Stimulated activated CD8-positive, alpha-beta memory T cell treated with anti-CD3 and anti-CD28 coated beads, Interleukin-7, amount 100 ng/mL, for 4 hours (primary cell): Measurements from ENCODE around the gene NAA80.
"Not testable (repeated sequence)": the region's sequence is repeated elsewhere in the genome, so short reads cannot be mapped to it uniquely, and the experiment has no call there.

Source experiments
- DNase-seq, 2 donors: peaks; one replicate each; pipeline ENCODE4 v3.0.0-alpha.2; 2020; ENCODE audit warnings: low read depth in 2 of 2

Gene NAA80

DNA sequence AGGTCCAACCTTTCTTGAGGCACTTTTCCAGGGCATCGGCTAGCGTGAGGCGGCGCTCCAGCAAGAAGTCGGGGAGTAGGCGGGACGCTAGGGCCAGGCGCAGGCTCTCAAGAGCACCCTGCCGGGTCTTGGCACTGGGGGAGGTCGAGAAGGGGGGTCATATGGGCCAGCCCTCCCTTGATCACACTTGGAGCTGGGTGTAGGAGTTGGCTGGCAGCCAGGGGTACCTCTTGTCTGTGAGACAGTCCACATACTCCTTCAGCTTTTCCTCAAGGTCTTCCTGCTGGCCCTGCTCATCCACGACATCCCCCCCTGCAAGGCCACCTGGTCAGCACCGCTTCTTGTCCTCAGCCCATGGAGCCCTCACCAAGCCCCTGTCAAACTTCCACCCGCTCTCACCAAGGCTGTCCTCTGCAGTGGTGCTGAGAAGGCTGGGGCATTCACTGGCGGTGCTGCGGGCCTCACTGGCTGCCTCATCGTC, 9.0 kb downstream of the NAA80 start:
- DNase-seq: no peak

- DNase-seq: no peak
Observed at GRCh38 chr3:50289130-50289529, 10.1 kb downstream of the NAA80 start.

GRCh38 chr3:50288387-50289007, 10.7 kb downstream of the NAA80 start:
- DNase-seq: no peak

GRCh38 chr3:50287262-50287661, 11.9 kb downstream of the NAA80 start:
- no peak for DNase-seq

DNA sequence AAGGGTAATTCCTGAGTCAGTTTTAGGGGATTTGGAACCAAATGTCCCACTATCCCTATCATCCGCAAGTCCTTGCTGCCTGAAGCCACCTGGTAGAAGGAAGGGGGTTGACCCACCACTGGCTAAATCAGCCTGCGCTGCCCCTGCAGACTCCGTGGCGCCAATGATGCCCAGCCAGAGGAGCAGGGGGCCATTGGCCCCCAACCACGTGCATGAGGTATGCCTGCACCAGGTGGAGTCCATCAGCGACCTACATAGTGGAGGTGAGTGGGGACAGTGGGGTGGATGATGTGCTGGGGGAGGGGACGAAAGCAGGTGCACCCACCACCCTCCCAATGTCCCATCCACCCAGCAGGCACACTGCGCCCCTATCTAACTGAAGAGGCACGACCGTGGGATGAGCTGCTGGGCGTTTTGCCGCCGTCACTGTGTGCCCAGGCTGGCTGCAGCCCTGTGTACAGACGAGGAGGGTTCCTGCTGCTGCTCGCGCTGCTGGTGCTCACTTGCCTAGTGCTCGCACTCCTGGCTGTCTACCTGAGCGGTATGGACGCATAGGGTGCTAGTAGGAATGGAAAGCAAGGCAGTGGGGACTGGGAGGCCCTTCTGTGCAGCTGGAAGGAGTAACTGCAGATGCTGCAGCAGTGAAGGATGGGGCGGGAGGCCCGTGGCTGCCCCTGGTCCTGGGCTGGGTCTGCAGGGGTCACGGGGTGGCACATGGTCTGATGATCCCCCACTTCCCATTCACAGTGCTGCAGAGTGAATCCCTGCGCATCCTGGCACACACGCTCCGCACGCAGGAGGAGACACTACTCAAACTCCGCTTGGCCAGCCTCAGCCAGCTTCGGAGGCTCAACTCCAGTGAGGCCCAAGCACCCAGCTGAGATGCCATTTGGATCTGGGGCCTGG, 12.6 kb downstream of the NAA80 start:
- no peak for DNase-seq

DNA sequence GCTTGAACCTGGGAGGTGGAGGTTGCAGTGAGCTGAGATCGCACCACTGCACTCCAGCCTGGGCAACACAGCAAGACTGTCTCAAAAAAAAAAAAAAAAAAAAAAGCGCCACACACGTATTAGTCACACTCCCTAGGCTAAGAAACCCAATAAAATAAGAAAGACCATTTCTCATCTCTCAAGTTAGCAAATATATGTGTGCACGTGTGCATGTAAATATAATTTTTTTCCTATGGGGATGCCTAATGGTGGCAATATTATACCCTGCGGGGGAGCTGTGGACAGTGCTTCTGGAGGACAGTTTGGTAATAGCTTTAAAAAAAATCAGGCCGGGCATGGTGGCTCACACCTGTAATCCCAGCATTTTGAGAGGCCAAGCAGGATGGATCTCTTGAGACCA, 15.1 kb downstream of the NAA80 start:
- not testable (repeated sequence) for DNase-seq

DNA sequence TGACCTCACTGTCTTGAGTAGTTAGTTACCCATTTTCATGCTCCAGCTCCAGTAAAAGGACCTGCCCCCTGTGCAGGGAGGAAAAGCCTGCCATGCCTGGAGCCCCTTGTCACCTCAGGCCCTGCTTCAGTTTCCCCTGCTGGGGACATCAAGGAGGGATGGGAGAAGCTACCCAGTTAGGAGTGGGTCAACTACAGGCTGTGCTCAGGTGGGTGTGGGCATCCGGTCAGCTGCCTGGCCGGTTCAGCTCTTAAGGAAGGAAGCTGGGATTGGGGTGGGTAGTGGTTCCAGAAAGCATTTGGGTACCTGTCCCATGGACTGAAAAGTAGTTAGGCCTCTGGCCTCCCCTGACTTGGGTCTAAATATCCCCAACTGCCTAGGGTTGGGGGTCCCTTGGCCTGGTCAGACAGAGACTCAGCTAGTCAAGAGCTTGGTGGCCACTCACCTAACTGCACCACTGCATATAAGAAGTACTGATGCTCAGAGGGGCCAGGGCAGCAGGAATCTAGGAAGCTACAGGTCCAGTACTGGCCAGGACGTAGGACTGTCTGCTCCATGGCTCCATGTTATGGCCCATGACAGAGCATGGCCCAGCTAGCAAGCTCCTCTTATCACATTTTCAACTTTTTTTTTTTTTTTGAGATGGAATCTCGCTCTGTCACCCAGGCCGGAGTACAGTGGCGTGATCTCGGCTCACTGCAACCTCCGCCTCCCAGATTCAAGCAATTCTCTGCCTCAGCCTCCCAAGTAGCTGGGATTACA, 19.8 kb downstream of the NAA80 start:
- DNase-seq: no peak

GRCh38 chr3:50278880-50279224, 20.4 kb downstream of the NAA80 start, which contains the start of gene LSMEM2:
TSS of gene LSMEM2 (plus strand) at chr3:50279087. CDS start at chr3:50279114, 27 bp downstream.
- no peak for DNase-seq

DNA sequence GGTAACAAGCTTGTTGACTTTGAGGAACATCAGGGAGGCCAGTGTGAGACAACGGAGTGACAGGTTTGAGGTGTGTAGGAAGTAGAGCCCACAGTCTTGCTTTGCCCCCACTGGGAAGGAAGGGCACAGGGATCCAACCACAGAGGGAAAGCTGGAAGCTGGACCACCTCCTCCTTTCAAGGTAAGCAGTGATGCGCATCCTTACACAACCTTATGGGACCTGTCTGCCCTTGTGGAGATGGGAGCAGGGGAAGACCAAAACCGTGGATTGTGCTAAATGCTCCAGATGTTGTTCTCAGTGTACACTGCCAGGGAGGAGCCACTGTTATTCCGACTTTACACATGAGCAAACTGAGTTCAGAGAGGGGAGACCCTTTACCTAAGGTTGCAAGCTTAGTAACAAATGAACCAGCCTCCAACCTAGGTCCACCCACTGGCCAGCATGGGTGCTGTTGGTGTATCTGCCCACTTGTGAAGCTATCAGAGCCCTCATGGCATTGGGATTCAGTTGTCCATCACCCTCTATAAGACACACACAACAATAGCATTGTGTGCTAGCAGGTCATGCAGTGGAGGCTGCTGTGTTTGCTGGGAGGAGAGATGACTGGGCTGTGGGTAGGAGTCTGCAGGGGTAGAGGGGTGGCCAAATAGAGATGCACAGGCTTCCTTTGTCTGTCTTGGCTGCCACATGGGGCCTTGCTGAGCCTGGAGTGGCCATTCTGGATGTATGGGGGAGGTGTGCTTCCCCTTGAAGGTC, 20.9 kb downstream of the NAA80 start:
- DNase-seq: no peak

DNA sequence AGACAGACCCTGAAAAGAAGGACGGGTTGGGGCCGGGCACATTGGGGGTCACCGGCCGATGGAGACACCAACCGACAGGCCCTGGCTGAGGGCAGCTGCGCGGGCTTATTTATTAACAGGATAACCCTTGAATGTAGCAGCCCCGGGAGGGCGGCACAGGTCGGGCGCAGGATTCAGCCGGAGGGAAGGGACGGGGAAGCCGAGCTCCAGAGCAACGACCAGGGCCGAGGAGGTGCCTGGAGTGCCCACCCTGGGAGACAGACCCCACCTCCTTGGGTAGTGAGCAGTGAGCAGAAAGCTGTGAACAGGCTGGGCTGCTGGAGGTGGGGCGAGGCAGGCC, 22.5 kb downstream of the NAA80 start:
- no peak for DNase-seq

DNA sequence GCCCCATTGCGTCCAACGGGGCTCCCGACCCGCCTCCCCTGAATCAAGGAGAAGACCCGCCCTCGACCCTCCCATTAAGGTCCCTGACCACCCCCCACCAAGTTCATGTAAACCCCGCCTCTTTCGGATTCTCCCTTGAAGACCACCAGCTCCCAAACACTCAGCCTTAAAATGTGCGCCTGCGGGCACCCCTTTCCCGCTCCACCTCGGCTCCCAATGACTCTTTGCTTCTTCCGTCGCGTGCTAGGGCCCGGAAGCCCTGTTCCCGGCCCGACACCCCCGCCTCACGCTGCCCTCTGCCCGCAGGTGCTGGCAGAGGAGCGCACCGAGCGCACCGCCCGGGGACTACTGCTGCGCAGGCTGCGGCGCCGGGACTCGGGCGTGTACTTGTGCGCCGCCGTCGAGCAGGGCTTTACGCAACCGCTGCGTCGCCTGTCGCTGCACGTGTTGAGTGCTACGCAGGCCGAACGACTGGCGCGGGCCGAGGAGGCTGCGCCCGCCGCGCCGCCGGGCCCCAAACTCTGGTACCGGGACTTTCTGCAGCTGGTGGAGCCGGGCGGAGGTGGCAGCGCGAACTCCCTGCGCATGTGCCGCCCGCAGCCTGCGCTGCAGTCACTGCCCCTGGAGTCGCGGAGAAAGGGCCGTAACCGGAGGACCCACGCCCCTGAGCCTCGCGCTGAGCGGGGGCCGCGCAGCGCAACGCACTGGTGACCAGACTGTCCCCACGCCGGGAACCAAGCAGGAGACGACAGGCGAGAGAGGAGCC, 23.0 kb downstream of the NAA80 start:
- no peak for DNase-seq

- no peak for DNase-seq
Observed at GRCh38 chr3:50275141-50275995, 23.8 kb downstream of the NAA80 start.

GRCh38 chr3:50274371-50275104, 24.7 kb downstream of the NAA80 start:
- peak; percentile 39 to 54 for DNase-seq

DNA sequence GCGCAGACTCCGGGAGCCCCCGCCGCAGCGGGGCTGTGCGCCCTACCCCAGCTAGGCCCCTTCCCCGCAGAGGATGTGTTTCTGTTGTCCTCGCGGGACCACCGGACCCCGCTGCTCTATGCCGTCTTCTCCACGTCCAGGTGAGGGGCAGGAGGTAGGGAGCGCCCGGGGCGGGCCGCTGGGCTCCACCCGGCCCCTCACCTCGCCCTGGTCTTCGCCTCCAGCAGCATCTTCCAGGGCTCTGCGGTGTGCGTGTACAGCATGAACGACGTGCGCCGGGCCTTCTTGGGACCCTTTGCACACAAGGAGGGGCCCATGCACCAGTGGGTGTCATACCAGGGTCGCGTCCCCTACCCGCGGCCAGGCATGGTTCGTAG, 25.5 kb downstream of the NAA80 start:
- DNase-seq: no peak

GRCh38 chr3:50272911-50273688, 26.1 kb downstream of the NAA80 start:
- peak; percentile 69 to 75 for DNase-seq

DNA sequence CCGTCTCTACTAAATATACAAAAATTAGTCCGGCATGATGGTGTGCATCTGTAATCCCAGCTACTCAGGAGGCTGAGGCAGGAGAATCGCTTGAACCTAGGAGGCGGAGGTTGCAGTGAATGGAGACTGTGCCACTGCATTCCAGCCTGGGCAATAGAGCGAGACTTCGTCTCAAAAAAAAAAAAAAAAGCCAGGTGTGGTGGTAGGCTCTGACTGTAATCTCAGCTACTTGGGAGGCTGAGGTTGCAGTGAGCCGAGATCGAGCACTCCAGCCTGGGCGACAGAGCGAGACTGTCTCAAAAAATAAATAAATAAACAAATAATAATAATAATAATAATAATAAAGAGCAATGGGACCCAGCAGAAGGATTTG, 26.7 kb downstream of the NAA80 start:
- not testable (repeated sequence) for DNase-seq

DNA sequence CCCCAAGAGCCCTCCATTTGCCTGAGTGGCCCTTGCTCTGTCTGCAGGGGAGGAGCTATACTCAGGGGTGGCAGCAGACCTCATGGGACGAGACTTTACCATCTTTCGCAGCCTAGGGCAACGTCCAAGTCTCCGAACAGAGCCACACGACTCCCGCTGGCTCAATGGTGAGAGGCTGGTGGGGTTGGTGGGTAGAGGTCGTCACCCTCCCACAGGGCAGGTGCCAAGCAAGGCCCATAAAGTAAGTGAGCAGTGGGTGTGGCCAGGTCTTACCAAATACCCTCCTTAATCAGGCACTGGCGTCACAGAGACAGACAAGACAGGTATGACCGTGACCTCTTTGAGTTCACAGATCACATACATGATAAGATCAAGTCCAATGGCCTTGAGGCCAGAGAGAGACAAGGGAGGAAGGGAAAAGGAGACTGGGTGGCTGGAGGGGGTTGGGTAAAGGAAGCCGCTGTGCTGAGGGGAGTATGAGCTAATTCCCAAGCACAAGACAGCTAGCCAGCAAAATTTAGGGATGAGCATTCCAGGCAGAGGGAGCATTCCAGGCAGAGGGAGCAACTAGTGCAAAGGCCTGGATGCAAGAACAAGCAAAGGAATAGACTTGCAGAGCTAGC, 27.8 kb downstream of the NAA80 start:
- DNase-seq: no peak
